ENCODE results near the gene MTNR1A.
A peak's percentile ranks its signal among the peaks of the same experiment; 100 is the strongest.

MTNR1A gene
- total RNA-seq: 0 reads per million in 2 donors

DNA sequence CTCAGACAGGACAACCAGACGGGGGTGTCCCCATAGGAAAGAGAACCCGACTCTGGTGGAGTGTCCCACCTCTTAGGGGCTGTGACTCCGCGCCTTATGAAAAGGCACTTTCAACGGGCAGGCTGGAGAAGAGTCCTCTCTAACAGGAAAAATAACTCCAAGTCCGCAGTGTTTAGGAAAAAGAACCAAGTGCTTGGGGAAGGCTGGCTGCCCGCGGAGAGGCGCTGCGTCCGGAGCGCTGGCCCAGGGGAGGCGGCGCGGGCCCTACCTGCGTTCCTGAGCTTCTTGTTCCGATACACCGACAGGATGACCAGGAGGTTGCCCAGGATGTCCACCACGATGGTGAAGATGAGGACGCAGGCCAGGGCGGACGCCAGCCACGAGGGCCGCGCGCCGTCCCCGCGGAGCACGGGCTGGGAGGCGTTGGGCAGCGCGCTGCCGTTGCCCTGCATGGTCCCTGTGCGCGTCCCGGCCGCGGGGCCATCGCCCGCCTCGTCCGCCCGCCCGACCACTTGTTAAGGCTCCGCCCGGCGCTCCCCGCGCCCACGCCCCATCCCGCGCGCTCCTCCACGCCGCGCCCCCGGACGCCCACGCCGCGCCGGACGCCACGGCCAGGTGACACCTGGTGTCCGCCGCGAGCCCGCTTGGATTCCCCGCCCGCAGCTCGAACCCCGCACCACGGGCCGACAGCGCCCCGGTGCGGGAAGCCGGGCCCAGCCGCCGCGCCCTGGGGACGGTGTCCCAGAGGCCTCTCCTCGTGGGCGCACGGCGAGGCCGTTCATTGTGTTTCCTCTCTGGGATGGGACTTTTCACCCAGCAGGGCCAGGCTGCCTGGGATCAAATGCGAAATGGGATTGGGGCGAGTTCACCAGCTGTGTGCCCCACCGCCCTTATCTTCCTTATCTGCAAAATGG lies at the start of gene MTNR1A:
TSS of gene MTNR1A (minus strand) at position 654 of the 914 bp plus-strand sequence. CDS start at position 452, 202 bp downstream.
- DNase-seq: no peak

DNA sequence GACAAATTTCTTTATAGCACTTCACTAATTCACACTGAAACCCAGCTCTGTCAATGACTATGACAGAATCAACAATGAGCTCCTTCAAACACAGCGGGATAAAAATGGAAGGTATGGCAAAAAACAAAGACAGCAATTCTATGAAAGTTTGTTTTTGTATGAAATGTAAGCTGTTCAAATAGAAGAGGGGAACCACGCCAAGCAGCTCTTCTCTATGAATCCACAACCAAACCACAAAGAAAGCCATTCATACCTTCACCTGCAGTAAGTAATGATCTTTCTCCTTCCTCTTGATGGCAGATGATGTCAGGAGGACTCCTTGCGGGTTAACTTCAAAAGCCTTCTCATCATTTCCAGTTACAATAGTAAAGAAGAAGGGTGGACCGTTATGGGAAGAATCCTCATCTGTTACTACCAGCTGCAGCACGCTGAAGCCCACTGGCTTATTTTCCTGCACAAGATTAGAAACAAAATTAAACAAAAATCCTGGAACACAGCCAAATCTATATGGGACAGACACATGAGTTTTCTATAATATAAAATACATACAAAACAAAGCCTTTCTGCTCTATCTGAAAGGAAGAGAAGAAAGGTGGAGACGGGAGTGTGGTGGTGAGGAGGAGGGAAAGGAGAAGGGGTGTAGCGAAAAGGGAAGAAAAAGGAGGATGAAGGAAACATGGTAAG lies 48.9 kb upstream of the MTNR1A start:
- DNase-seq: no peak

DNA sequence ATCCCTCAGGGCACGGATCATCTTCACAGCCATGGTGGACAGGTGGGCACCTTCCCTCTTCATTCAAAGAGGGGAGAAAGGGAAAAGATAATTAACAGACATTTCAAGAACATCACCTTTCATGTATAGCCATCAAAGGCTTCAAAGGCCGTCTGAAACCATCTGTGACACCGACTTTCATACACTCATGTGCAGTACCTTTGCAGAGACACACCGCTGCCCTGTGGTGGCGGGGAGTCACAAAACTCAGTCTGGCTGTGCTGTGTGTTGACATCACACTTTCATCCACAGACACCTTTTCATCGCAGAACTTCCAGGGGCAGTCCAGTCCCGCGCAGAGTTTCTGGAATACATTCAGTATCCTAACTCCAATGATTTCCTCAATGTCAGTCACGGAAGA lies 47.6 kb upstream of the MTNR1A start:
- DNase-seq: no peak

DNA sequence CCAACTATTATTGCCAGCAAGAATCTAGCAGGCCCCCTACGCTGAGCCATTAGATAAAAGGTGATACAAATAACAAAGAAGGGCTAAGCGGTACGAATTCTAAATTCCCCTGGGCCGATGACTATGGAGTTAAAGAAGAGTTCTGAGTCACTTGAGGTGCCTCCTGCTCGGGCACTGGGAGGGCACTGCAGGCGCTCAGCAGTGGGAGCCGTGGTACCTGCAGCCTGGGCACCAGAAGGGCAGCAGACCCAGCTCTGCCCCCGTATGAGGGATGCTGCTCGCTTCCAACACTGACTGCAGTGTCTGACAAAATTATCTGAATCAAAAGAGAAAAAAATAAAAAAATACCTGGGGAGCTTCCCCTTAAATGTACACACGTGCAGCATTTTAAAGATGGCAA lies 44.1 kb upstream of the MTNR1A start:
- no peak for DNase-seq

DNA sequence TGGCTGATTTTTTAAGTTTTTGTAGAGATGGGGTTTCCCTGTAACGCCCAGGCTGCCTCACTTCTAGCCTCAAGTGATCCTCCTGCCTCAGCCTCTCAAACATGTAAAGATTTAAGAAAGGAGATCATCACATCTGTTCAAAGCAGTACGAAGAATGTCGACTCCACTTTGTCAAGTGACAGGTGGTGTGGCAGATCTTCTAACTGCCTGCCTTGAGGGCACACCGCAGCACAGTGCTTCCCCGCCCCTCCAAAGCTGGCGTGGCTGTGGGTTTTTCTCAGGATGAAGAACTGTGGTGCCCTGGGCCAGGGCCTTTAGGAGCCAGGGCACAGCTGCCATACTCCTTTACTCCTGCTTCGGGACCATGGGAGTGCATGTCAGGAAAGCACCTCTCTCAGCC lies 43.3 kb upstream of the MTNR1A start:
- no peak for DNase-seq

DNA sequence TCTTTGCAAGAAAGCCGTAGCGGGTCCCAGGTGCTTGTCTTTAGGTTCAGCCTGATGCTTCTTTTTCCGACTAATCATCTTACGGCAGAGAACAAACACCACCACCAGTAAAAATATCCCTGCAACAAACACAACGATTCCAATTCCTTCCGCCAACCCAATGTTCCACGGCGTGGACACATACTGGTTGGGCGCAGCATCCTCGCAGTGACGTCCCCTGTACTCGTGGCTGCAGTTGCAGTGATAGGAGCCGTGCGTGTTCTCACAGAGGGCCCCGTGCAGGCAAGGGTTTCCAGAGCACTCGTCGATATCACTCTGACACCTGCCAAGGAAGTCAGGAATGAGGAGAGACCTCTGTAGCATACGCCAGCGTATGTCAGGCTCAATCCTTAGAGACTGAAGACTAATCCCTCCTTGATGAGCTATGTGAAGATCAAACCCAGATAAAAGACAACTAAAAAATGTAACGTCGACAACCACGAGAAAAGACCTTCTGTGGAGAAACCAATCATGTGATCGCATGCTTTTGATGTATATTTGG lies 41.6 kb upstream of the MTNR1A start:
- no peak for DNase-seq

DNA sequence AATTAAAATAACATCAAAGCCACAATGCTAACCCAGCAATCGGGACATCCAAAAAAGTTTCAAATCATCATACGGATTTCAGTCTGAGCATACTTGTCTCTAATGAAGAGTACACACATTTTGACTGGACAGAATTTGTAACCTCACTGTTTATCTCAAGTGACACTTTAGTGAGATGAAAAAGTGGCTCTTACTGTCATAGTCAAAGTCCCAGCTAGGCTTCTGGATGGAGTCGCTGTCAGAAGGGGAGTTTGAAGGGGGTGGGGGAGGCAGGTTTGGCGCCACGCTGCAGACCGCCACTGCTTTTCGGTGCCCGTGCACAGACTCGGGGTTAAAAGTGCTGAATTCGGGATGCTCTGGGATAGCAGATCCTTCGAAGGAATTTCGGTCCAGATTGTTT lies 41.0 kb upstream of the MTNR1A start:
- no peak for DNase-seq

DNA sequence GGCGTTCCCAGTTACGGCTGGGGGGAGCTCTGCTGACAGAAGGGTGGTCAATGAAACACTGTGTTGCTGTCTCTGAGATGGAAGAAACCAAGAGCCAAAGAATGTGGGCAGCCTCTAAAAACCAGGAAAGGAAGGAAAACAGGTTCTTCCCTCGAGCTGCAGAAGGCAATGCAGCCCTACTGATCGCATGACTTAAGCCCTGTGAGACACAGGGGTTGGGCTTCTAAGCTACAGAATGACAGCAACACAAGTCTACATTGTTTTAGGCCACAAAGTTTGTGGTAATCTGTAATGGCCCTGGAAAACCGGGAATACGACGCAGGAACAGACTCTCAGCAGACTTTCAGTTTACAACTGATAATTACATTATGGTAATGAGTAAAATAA lies 38.2 kb upstream of the MTNR1A start:
- no peak for DNase-seq

DNA sequence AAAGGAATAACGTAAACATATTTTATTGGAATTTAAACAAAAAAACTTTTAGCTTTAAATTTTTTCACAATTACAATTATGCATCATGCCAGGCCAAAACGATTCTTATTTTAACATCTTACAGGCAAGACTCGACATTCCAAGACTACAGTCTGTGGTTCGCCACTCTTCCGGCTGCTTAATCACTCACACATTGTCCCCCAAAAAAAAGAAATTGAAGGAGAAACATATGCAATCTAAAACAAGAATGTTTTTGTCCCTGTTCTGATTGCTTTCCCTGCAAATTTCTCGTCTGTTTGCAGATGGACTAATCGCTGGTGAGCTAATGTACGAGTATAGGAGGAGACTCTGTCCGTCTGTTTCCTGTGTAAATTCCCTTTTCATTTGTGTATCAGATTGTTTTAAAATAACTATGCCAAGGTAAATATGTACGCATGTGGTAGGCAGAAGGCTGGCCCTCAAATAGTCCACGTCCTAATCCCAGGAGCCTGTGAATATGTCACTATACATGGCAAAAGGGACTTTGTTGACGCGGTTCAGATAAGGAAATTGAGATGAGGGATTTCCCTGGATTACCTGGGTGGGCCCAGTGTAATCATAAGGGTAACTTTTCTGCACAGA lies 37.7 kb upstream of the MTNR1A start:
- no peak for DNase-seq

DNA sequence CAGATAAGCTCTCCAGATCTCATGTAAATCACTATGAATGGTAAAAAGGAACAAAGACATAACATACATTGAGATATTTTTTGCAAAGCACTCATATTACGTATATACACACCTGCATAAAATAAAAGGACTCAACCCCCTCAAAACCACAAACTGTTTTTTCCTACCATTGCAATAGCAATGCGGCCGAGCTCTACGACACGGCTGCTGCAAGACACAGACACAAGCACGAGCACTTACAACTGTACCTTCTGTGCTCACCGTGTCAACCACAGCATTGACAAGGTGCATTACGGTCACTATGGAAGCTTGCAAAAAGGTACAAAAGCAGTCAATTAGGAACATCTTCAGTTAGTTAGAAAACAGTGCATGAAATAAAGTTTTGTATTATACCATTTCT lies 37.1 kb upstream of the MTNR1A start:
- DNase-seq: no peak

DNA sequence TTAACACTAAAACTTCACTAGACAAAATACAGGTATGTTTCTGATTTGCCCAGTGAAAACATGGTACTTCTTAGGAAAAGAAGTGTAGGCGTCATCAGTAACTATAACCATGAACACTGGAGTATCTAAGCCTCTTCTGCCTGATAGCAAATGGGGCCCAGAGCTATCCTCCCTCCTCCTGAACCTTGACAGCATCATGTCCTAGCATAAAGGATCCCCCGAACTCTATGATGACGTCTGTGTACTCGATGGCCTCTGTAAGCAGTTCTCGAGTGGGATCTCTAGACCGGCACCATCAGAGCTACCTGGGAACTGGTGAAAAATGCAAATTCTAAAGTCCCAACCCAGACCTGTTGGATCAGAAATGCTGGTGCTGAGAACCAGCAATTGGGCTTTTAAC lies 36.3 kb upstream of the MTNR1A start:
- no peak for DNase-seq

DNA sequence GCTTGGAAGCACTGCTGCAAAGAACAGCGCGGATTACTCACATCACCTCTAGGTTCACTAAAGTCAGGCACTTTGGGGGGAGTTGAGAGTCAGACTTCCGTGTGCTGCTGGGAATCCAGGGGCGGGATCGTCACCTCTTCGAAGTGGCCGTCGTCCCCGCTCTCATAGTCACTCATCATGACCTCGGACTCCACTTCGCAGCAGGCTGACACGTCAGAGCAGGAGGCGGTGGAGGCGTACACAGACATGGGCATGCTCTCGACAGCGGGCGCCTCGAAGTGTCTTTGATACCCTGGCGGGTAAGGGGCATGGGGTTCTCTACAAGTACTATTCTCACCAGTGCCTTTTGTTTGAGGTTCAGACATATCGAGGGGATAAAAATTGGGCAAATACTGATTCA lies 33.1 kb upstream of the MTNR1A start:
- DNase-seq: no peak

DNA sequence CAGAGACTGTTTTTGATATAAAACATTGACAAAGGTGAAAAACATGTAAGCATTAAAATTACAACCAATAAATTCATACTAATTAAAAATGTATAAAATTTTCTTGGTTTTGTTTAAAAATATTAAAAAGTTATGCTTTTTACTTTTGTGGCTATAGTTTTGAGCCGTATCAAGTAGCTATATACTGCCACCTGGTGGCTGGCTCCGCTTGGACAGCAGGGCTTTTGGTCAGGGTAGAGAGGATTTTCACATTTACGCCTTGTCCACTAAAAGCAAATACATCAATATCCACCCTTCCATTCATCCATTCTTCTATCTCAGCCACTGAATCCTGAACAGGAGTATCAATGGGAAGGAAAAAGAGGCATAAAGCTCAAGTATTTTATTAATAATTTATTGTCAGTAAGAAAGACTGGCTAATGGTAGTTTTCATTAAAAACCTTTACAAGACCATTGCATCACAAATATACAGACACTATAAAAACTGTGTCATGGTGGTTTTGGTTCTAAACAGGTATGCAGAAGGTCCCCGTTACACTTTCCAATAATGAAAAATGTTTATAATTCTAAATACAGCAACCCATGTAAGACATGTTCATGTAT lies 32.1 kb upstream of the MTNR1A start:
- DNase-seq: peak; percentile 49

DNA sequence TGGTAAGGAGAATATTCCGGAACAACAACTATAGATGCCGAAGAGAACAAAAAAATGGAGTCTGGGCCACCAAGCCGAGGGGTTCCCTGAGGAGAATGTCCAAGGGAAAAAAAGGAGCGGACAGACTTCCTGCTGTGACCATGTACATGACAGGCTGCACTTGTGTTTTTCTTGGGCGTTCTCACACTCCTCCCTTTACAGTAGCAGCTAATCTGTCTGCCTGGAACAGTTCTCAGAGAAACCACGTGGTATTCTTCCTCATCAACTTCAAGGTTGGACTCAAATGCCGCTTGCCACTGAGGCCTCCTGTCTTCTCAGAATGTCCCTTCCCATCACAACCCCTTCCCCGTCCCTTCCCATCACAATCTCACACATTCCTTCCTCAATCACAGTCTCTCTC lies 30.8 kb upstream of the MTNR1A start:
- DNase-seq: no peak

DNA sequence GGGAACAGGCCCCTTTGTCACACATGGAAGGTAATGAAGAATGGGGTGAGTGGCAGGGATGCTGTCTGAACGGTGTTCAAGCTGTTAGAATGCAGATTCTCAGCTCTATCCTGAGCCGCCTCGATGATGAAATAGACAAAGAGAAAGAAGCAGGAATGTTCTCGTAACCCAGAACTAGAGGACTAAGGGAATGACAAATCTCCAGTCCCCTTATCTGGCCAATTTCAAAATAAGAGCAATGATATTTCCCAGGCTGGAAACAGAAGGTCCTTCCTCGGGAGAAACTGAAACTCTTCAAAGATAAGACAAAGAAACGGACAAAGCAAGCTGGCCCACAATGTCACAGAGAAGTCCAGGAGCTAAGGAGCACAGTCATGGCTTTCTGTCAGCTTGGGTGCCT lies 29.5 kb upstream of the MTNR1A start:
- DNase-seq: no peak

DNA sequence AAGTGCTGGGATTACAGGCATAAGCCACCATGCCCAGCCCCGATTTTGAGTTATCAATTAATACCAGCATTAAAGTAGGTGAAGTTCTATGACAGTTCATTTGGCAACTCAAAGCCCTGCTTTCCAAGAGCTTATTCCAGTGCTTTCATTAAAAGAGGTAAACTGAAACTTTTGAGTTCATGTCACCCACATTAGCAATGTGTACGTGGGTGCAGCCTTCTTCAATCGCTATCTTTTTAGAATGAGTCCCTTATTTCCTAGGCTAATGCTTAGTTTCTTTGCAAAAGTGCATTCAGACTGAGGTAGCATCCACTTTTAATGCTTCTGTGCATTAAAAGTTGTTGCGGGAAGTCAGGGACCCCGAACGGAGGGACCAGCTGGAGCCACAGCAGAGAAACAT lies 26.1 kb upstream of the MTNR1A start:
- DNase-seq: no peak

DNA sequence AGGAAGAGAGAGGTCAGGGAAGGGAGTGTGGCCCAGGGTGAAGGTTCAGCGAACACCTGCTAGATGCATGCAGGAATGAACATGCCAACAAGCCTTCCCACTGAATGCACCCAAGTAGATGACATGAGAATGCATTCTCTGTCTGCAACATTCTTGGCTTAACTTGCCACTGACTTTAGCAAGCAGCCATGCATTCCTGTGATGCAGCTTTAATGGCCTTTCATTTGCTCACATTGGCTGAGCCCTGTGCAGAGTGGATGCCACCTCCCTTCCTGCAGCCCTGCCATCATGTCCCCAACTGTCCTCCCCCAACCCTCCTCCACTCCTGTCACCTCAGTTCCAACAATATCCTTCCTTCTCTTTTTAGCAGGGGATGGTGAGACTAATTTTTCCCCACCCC lies 25.3 kb upstream of the MTNR1A start:
- DNase-seq: no peak

DNA sequence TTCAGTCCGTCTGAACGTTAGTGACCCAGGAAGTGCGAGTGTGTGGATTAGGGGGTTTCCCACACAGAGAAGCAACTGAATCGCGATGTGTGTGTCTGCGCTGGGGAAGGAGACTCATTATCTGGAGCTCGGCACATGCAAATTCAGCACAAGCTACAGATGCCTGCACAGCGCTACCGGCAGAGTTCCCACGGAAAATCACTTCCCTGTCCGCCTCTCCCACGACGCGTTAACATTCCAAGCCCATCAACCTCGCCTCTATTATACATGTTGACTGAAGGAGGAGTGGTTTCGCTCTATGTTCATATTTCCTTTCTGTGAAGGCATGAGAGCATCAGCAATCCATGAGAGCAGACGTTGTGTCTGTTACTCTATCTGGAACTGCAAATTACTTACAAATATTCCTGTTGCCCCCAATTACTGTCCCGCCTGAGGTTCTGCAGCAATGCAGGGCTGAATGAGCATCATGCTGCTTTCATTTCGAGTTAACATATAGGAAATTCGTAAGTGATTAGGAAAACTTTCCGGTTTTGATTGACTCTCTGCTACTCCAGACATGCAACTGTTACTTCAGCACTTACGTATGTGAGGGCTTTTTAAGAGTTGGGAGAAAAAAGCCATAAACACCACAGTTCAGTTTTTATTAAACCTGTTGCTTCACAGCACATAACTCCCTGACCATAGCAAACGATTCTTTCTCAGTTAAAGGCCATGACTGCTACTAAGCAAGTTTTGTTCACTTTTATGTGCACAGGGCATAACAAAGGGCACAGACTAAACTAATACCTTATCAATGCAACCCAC lies 15.0 kb upstream of the MTNR1A start:
- no peak for DNase-seq

DNA sequence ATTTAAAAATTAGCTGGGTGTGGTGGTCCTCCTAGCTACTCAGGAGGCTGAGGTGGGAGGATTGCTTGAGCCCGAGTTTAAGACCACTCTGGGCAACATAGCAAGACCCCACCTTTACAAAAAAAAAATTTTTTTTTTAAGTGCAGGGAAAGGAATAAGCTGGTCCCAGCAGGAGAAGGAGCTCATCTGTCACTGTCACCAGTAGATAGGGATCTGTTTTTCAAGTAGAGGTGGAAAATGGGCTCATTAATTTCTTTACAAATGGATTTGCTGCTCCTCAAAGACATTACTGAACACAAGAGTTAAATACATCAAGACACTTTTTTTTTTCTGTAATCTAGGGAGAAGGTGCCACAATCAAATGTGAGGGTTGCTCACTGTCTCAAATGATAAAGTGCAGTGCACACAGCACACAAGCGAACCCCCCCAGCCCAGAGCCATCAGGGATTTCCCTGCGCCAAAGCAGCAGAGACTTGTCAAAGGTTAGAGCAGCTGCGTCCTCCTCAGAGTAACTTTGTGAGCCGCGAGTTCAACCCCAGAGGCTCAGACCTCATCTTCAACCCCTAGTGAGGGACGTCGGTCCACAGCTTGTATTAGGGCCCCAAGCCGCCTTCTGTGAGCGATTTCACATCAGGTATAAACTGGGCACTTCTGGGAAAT lies 14.3 kb upstream of the MTNR1A start:
- no peak for DNase-seq

DNA sequence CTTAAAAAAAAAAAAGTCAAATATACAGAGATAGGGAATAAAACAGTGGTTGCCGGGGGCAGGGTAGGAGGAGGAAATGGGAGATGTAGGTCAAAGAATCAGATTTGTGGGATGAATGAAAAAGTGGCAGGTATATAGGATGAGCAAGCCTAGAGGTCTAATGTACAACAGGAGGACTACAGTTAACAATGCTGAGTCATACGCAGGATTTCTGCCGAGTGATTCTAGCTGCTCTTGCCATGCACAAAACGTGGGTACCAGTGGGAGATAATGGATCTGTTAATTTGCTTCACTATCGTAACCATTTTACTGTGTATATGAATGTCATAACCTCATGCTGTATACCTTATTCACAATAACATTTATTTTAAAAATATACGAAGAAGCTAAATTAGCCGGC lies 10.7 kb upstream of the MTNR1A start:
- no peak for DNase-seq

DNA sequence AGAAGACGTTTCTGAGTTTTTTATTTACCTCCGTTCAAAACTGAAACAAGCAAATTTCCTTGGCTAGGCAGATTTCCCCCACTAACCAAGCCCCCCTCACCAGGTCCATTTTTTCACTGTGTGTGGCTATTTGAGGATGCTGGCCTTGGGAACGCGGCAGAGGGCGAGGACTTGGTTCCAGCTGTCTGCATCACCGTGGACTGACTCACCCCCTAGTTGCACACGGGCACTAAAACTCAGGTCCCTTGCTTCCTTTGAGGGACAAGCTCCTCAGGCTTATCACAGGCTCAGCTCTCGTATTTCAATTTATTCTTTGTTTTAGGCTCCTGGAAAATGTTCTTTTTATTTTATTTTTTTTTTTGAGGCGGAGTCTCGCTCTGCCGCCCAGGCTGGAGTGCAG lies 8.4 kb upstream of the MTNR1A start:
- DNase-seq: no peak

DNA sequence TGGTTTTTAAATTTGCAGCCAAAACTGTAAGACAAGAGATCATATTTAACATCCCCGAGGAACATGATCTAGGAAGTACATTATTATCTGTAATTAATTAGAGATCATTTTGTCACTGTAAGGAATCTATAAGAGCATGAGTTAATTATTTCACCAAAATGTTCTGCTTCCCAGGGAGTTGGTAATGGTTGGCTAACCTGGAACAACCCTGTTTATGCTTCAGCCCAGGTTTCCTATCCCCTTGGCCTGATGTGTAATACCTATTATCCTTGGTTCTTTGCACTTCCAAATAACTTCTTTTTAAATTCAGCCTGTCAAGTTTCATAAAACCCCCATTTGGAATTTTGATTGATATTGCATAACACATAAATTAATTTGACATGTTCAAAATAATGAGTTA lies 6.4 kb upstream of the MTNR1A start:
- DNase-seq: no peak

Data from T-helper 9 cell (primary cell).